Vagina (tissue), 2 donors: ENCODE measurements around the gene DNAH9. TPM values are rescaled to one million over a fixed set of nuclear protein-coding genes. Genes with fewer than 3 reads are reported as not detected.
A peak's percentile ranks its signal among the peaks of the same experiment; 100 is the strongest.

Source experiments
- DNase-seq, 2 donors: peaks; one replicate each; pipeline ENCODE4 v3.0.0-alpha.2; 2017; ENCODE audit errors: extremely low spot score in 2 of 2
- H3K27ac ChIP-seq: fragments of 200-600 bp; sonication (generic); one replicate; pipeline ENCODE4 v1.5.1; 2019
- H3K27me3 ChIP-seq: fragments of 200-600 bp; sonication (generic); one replicate; pipeline ENCODE4 v1.5.1; 2019
- H3K36me3 ChIP-seq, 2 donors: fragments of 200-600 bp; sonication (generic); one replicate each; pipeline ENCODE4 v1.5.1; 2017 to 2019
- H3K4me1 ChIP-seq: fragments of 200-600 bp; sonication (generic); one replicate; pipeline ENCODE4 v1.5.1; 2019
- H3K4me3 ChIP-seq, 2 donors: fragments of 200-600 bp; sonication (generic); 1 replicate in 1 of 2; 2 replicates in 1 of 2; pipeline ENCODE4 v1.5.1; 2016 to 2019
- H3K9me3 ChIP-seq: fragments of 200-600 bp; sonication (generic); one replicate; pipeline ENCODE4 v1.5.1; 2019
- POLR2A ChIP-seq, 2 donors: fragments of 450-650 bp; IDR thresholded peaks; one replicate each; pipeline ENCODE4 v1.6.1; 2017; ENCODE audit warnings: antibody characterized with exemption in 2 of 2, mild to moderate bottlenecking in 2 of 2, moderate library complexity in 2 of 2
- POLR2AphosphoS5 ChIP-seq, 2 donors: sonication (generic); formaldehyde crosslinking; IDR thresholded peaks; one replicate each; pipeline ENCODE4 v1.9.0; 2017; ENCODE audit warnings: antibody characterized with exemption in 2 of 2, mild to moderate bottlenecking in 2 of 2, low read depth in 1 of 2; ENCODE audit not compliant: insufficient read depth in 1 of 2
- intact Hi-C: fragments of 100-400 bp; cut with DNase I; formaldehyde crosslinking; loops from one replicate; pipeline ENCODE4 v1.15.1; 2023
- total RNA-seq: library from RNA; depleted of rRNA; stranded (reverse); fragments of >200 nt; gene quantifications from one replicate; pipeline ENCODE4 v1.2.3, GENCODE V29; 2016
- TF ChIP-seq, protein P1 (sequence below), 3 experiments: fragments of 450-650 bp in 2 of 3; fragments of 200-600 bp in 1 of 3; sonication (generic) in 1 of 3; IDR thresholded peaks; one replicate each; pipeline ENCODE4 v1.5.1; 2017 to 2019; ENCODE audit warnings: antibody characterized with exemption in 3 of 3, mild to moderate bottlenecking in 2 of 3, moderate library complexity in 2 of 3

DNAH9 gene
- total RNA-seq, 1 donor from 2014 or later: not detected

DNA sequence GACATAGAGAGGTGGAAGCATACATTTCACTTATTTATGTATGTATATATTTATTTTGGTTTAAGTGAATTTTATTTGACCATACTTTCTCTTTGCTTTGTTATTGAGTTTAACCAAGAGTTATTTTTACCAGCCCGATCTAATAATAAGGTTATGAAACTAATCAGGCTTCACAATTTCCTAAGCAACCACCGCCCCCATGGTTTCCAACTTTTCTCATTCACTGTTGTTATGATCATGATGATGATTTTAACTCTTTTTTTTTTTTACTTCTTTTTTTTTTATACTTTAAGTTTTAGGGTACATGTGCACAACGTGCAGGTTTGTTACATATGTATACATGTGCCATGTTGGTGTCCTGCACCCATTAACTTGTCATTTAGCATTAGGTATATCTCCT, 30.6 kb downstream of the DNAH9 start:
- H3K4me1 ChIP-seq: no peaks in the 10 kb centered on the region
- no peaks in the 10 kb centered on the region for H3K9me3 ChIP-seq
- no peaks in the 10 kb centered on the region for H3K27me3 ChIP-seq
- TF ChIP-seq POLR2A (IDR thresholded peaks at IDR 0.05) (no peak), POLR2AphosphoS5 (IDR thresholded peaks at IDR 0.05; ENCODE audit: insufficient read depth in 1 of 2, low read depth in 1 of 2) (no peak)
- TF ChIP-seq, protein P1, sequence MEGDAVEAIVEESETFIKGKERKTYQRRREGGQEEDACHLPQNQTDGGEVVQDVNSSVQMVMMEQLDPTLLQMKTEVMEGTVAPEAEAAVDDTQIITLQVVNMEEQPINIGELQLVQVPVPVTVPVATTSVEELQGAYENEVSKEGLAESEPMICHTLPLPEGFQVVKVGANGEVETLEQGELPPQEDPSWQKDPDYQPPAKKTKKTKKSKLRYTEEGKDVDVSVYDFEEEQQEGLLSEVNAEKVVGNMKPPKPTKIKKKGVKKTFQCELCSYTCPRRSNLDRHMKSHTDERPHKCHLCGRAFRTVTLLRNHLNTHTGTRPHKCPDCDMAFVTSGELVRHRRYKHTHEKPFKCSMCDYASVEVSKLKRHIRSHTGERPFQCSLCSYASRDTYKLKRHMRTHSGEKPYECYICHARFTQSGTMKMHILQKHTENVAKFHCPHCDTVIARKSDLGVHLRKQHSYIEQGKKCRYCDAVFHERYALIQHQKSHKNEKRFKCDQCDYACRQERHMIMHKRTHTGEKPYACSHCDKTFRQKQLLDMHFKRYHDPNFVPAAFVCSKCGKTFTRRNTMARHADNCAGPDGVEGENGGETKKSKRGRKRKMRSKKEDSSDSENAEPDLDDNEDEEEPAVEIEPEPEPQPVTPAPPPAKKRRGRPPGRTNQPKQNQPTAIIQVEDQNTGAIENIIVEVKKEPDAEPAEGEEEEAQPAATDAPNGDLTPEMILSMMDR (IDR thresholded peaks at IDR 0.05): no peak
- intact Hi-C loops: no loop called here
- no peak overlapping the region for H3K27ac ChIP-seq
- no peak for DNase-seq
- no peaks in the 10 kb centered on the region for H3K36me3 ChIP-seq
- no peak overlapping the region for H3K4me3 ChIP-seq

DNA sequence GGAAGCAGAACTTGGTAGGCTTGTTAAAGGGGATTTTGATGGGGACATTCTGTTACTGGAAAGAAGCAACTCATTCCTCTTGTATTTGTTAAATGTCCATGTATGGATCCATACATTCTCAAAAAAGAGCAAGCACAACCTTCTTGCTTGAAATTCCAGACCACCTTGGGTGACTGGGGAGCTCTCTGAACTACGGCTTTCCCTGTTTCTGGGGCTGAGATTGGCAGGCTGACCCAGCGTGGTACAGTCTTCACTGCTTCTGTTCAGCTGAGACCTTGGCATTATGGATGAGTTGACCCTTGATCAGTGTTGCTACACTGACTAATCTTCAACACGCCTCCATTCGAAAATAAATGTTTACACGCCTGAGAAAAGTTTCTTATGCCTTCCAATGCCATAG, 38.5 kb downstream of the DNAH9 start:
- no peak overlapping the region for H3K4me3 ChIP-seq
- H3K4me1 ChIP-seq: no peaks in the 10 kb centered on the region
- no peaks in the 10 kb centered on the region for H3K27me3 ChIP-seq
- no peak overlapping the region for H3K27ac ChIP-seq
- intact Hi-C loops: no loop called here
- peak; percentile 43 to 54 for DNase-seq
- no peaks in the 10 kb centered on the region for H3K9me3 ChIP-seq
- no peak for TF ChIP-seq POLR2A (IDR thresholded peaks at IDR 0.05)
- no peak for TF ChIP-seq POLR2AphosphoS5 (IDR thresholded peaks at IDR 0.05; ENCODE audit: insufficient read depth in 1 of 2, low read depth in 1 of 2)
- H3K36me3 ChIP-seq: no peaks in the 10 kb centered on the region

DNA sequence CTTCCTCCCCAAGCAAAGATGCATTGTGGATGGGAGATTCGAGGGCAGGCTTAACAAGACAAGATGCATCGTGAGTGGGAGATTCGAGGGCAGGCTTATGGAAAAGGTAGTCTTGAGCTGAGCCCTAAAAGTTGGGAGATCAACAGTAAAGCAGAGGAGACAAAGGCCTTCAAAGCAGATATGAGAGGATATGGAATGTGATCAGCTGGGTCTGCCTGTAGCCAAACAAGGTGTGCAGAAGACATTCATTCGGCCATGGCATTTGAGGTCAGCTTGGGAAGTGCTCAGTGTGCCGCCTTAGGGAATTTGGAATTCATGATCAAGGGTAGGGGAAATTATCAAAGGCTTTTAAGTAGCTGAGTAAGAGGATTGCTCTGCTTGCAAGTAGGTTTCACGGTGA, 39.5 kb downstream of the DNAH9 start:
- Histone ChIP-seq H3K27ac (no peak overlapping the region), H3K9me3 (no peaks in the 10 kb centered on the region), H3K4me1 (no peaks in the 10 kb centered on the region), H3K4me3 (no peak overlapping the region), H3K27me3 (no peaks in the 10 kb centered on the region), H3K36me3 (no peaks in the 10 kb centered on the region)
- peak; percentile 19 to 58 for DNase-seq
- TF ChIP-seq, protein P1 (IDR thresholded peaks at IDR 0.05): no peak
- TF ChIP-seq POLR2AphosphoS5 (IDR thresholded peaks at IDR 0.05; ENCODE audit: insufficient read depth in 1 of 2, low read depth in 1 of 2): no peak
- no peak for TF ChIP-seq POLR2A (IDR thresholded peaks at IDR 0.05)
- intact Hi-C loops: no loop called here

DNA sequence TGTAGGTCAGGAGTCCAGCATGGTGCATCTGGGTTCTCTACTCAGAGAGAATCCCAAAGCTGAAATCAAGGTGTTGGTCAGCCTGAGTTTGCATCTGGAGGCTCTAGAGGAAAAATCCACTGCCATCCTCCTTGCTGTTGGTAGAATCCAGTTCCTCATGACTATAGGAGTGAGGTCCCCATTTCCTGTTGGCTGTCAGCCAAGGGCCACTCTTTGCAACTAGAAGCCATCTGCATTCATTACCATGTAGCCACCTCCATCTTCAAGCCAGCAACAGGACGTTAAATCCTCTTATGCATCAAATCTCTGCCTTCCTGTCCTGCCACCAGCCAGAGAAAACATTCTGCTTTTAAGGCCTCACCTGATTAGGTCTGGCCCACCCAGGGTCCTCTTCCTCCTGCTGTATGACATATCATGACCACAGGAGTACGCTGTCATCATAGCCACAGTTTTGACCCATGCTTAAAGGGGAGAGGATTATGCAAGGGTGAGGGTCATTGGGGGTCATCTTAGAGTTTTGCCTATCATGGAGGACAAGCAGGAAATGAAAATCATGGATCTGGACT, 40.5 kb downstream of the DNAH9 start:
- DNase-seq: peak; percentile 40 to 64

DNA sequence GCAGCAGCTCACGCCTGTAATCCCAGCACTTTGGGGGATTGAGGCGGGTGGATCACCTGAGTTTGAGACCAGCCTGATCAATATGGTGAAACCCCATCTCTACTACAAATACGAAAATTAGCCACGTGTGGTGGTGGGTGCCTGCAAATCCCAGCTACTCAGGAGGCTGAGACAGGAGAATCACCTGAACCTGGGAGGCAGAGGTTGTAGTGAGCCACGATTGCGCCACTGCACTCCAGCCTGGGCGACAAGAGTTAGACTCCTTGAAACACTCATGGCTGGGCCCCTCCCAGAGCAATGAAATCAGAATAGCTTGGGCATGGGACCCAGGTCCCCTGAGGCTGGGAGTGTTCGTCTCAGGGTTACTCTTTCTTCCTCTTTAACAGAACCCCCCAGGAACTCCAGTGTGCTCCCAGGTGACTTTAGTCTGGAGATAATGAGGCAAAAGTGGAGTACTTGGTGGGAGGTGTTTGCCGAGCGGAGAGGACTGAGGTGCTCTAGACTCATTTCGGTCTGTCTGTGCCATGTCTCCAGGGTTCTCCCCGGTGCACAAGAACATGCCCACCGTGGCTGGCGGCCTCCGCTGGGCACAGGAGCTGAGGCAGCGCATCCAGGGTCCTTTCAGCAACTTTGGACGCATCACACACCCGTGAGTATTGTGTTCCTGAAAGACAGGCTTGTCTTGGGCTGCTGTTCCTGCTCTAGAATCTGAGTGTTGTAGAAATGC, 41.6 kb downstream of the DNAH9 start:
- Histone ChIP-seq H3K36me3 (no peaks in the 10 kb centered on the region), H3K27ac (no peak overlapping the region), H3K4me1 (no peaks in the 10 kb centered on the region), H3K27me3 (no peaks in the 10 kb centered on the region), H3K9me3 (no peaks in the 10 kb centered on the region), H3K4me3 (no peak overlapping the region)
- intact Hi-C loops: no loop called here
- peak; percentile 74 to 75 for DNase-seq
- TF ChIP-seq, protein P1 (IDR thresholded peaks at IDR 0.05): no peak
- TF ChIP-seq POLR2A (IDR thresholded peaks at IDR 0.05) (no peak), POLR2AphosphoS5 (IDR thresholded peaks at IDR 0.05; ENCODE audit: insufficient read depth in 1 of 2, low read depth in 1 of 2) (no peak)

More for the DNA sequence above, 40.5 kb downstream of the DNAH9 start:
- no peak overlapping the region for H3K4me3 ChIP-seq
- H3K4me1 ChIP-seq: no peaks in the 10 kb centered on the region
- H3K9me3 ChIP-seq: no peaks in the 10 kb centered on the region
- TF ChIP-seq POLR2AphosphoS5 (IDR thresholded peaks at IDR 0.05; ENCODE audit: insufficient read depth in 1 of 2, low read depth in 1 of 2) (no peak), POLR2A (IDR thresholded peaks at IDR 0.05) (no peak)
- TF ChIP-seq, protein P1 (IDR thresholded peaks at IDR 0.05): no peak
- H3K27ac ChIP-seq: no peak overlapping the region
- intact Hi-C loops: no loop called here
- no peaks in the 10 kb centered on the region for H3K36me3 ChIP-seq
- H3K27me3 ChIP-seq: no peaks in the 10 kb centered on the region
